ENCODE results near the gene HARBI1.

Gene HARBI1

GRCh38 chr11:46609386-46609785, 7.6 kb downstream of the HARBI1 start:
- no peaks in the 10 kb centered on the region for H3K36me3 ChIP-seq (ENCODE audit: control insufficient read depth, insufficient read depth, low read length, severe bottlenecking)
- H3K9me3 ChIP-seq (ENCODE audit: control insufficient read depth, low read length), result no peaks in the 10 kb centered on the region
- H3K9ac ChIP-seq (ENCODE audit: low read length), result no peak overlapping the region
- DNase-seq (ENCODE audit: low read depth), result no peak
- H3K27me3 ChIP-seq (replicated peaks; ENCODE audit: control insufficient read depth, insufficient read depth, low read length), result no peaks in the 10 kb centered on the region
- no peak overlapping the region for H3K4me3 ChIP-seq (ENCODE audit: low read length)
- H3K4me1 ChIP-seq (ENCODE audit: control insufficient read depth, insufficient read depth, low read length), result peaks cover 8% of the 10 kb centered on the region

GRCh38 chr11:46607516-46607915, 9.5 kb downstream of the HARBI1 start:
- H3K4me1 ChIP-seq (ENCODE audit: control insufficient read depth, insufficient read depth, low read length), result peaks cover 8% of the 10 kb centered on the region

DNA sequence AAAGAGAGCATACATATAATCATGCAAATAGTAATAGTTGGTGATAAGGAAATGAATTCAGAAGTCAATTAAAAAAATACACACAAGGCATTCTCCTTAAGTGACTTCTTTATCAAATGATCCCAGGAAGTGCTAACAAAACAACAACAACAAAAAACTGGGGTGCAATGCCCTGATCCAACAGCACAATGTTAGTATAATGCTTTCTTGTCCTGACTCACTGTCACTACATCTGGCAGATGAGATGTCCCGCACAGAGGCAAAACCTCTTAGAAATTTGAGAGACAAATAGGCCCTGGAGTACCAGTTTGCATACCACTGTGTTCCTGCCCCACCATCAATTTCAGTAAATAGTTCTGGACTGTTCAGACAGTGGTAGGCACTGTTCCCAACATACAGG, 12.2 kb downstream of the HARBI1 start:
- H3K36me3 ChIP-seq (ENCODE audit: control insufficient read depth, insufficient read depth, low read length, severe bottlenecking), result no peaks in the 10 kb centered on the region
- no peak overlapping the region for H3K9ac ChIP-seq (ENCODE audit: low read length)
- no peak for DNase-seq (ENCODE audit: low read depth)
- H3K4me1 ChIP-seq (ENCODE audit: control insufficient read depth, insufficient read depth, low read length), result peaks cover 27% of the 10 kb centered on the region
- no peaks in the 10 kb centered on the region for H3K27me3 ChIP-seq (replicated peaks; ENCODE audit: control insufficient read depth, insufficient read depth, low read length)
- H3K4me3 ChIP-seq (ENCODE audit: low read length), result no peak overlapping the region
- no peaks in the 10 kb centered on the region for H3K9me3 ChIP-seq (ENCODE audit: control insufficient read depth, low read length)

More at GRCh38 chr11:46607516-46607915, 9.5 kb downstream of the HARBI1 start:
- DNase-seq (ENCODE audit: low read depth), result no peak
- no peaks in the 10 kb centered on the region for H3K36me3 ChIP-seq (ENCODE audit: control insufficient read depth, insufficient read depth, low read length, severe bottlenecking)
- H3K9ac ChIP-seq (ENCODE audit: low read length), result peak overlapping the region; percentile 22
- H3K27me3 ChIP-seq (replicated peaks; ENCODE audit: control insufficient read depth, insufficient read depth, low read length), result no peaks in the 10 kb centered on the region
- H3K9me3 ChIP-seq (ENCODE audit: control insufficient read depth, low read length), result no peaks in the 10 kb centered on the region
- no peak overlapping the region for H3K4me3 ChIP-seq (ENCODE audit: low read length)

DNA sequence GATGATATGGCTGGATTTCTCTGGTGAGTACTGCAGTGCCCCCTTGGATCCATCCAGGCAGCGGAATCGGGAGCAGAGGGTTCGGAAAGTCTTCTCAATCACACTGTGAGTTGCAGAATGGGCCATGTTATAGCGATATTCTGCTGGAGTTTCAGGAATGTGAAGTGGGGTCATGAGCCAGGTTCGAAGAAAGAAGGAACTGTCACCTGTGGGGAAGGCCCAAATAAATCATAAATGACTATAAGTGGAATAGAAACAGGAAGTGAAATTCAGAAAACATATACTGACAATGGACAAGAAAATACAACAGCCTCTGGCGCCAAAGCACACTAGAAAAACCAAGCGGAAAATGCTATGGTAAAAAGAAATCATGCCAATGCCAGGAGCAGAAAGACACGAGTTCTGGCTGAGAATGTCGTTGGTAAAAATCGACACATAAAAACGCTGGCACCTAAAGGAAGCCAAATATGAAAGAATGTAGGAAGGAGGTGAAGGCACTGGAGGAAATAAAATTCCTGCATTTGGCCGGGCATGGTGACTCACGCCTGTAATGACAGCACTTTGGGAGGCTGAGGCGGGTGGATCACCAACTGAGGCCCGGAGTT, 13.2 kb downstream of the HARBI1 start:
- Histone ChIP-seq H3K9ac (ENCODE audit: low read length) (no peak overlapping the region), H3K4me1 (ENCODE audit: control insufficient read depth, insufficient read depth, low read length) (peaks cover 29% of the 10 kb centered on the region), H3K27me3 (replicated peaks; ENCODE audit: control insufficient read depth, insufficient read depth, low read length) (no peaks in the 10 kb centered on the region), H3K36me3 (ENCODE audit: control insufficient read depth, insufficient read depth, low read length, severe bottlenecking) (no peaks in the 10 kb centered on the region), H3K4me3 (ENCODE audit: low read length) (no peak overlapping the region), H3K9me3 (ENCODE audit: control insufficient read depth, low read length) (no peaks in the 10 kb centered on the region)
- no peak for DNase-seq (ENCODE audit: low read depth)

GRCh38 chr11:46601129-46601528, 15.9 kb downstream of the HARBI1 start:
- peak overlapping the region; percentile 64 for H3K9ac ChIP-seq (ENCODE audit: low read length)
- H3K4me3 ChIP-seq (ENCODE audit: low read length), result peak overlapping the region; percentile 53
- no peak for DNase-seq (ENCODE audit: low read depth)
- no peaks in the 10 kb centered on the region for H3K9me3 ChIP-seq (ENCODE audit: control insufficient read depth, low read length)
- H3K27me3 ChIP-seq (replicated peaks; ENCODE audit: control insufficient read depth, insufficient read depth, low read length), result no peaks in the 10 kb centered on the region
- H3K36me3 ChIP-seq (ENCODE audit: control insufficient read depth, insufficient read depth, low read length, severe bottlenecking), result no peaks in the 10 kb centered on the region
- peaks cover 24% of the 10 kb centered on the region for H3K4me1 ChIP-seq (ENCODE audit: control insufficient read depth, insufficient read depth, low read length)

GRCh38 chr11:46600194-46600960, 16.6 kb downstream of the HARBI1 start:
- Histone ChIP-seq H3K9ac (ENCODE audit: low read length) (peak overlapping the region; percentile 64), H3K27me3 (replicated peaks; ENCODE audit: control insufficient read depth, insufficient read depth, low read length) (no peaks in the 10 kb centered on the region), H3K9me3 (ENCODE audit: control insufficient read depth, low read length) (no peaks in the 10 kb centered on the region), H3K36me3 (ENCODE audit: control insufficient read depth, insufficient read depth, low read length, severe bottlenecking) (no peaks in the 10 kb centered on the region), H3K4me3 (ENCODE audit: low read length) (peak overlapping the region; percentile 53), H3K4me1 (ENCODE audit: control insufficient read depth, insufficient read depth, low read length) (peaks cover 24% of the 10 kb centered on the region)
- no peak for DNase-seq (ENCODE audit: low read depth)

DNA sequence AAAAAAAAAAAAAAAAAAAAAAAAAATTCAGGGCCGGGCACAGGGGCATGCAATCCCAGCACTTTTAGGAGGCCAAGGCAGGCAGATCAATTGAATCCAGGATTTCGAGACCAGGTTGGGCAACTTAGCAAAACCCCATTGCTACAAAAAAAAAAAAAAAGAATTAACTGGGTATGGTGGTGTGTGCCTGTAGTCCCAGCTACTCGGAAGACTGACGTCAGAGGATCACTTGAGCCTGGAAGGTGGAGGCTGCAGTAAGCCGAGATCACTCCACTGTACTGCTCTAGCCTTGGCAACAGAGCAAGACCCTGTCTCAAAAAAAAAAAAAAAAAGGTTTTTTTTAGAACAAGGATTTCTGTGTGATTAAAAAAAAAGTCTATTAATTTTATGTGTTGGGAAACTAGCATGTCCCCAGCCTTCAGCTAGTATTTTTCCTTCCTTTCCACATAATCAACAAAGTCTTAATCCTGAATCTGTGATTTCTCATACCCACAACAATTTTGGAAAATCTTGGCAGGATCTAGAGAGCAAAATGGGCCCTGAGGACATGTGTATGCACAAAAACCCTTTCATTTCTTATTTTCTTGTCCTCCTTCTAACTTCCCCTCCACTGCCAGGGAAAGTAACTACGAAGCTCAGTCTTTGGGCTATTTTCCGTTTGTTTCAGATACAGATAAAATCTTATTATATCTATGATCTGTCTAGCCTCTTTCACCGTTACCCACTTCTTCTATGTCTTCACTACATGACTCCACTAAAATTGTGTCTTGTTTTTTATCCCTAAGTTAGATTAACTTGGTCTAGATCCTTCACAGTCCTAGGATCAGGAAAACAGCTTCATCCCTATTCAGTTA, 17.5 kb downstream of the HARBI1 start:
- Histone ChIP-seq H3K27me3 (replicated peaks; ENCODE audit: control insufficient read depth, insufficient read depth, low read length) (no peaks in the 10 kb centered on the region), H3K4me1 (ENCODE audit: control insufficient read depth, insufficient read depth, low read length) (peaks cover 27% of the 10 kb centered on the region), H3K9me3 (ENCODE audit: control insufficient read depth, low read length) (no peaks in the 10 kb centered on the region), H3K36me3 (ENCODE audit: control insufficient read depth, insufficient read depth, low read length, severe bottlenecking) (no peaks in the 10 kb centered on the region), H3K9ac (ENCODE audit: low read length) (peak overlapping the region; percentile 64), H3K4me3 (ENCODE audit: low read length) (peak overlapping the region; percentile 53)
- no peak for DNase-seq (ENCODE audit: low read depth)

DNA sequence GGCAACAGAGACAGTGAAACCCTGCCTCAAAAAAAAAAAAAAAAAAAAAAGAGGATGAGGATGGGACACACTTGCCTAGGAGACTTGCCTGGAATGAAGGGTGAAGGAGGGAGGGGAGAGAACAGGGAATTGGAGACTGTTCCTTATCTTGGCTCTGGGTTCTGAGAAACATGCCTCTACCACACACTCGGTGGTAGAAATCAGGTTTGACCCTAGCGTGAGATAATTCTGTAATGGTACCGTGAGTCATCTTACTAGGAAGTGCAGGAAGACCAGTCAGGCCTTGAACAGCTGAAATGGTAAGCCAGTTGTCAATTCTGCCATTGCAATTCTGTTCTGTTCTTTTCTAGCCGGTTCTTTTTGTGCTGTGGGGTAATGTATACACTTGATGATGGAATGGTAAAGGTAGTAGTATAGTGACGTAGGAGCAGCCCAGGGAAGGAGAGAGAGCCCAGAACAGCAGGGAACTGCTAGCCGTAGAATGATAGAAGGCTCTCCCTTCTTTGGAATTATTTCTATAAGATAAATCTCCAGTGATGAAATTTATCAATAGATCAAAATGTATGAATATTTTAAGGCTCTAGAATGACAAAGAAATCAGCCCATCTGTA, 19.3 kb downstream of the HARBI1 start:
- DNase-seq (ENCODE audit: low read depth), result no peak
- Histone ChIP-seq H3K9me3 (ENCODE audit: control insufficient read depth, low read length) (no peaks in the 10 kb centered on the region), H3K36me3 (ENCODE audit: control insufficient read depth, insufficient read depth, low read length, severe bottlenecking) (no peaks in the 10 kb centered on the region), H3K4me3 (ENCODE audit: low read length) (no peak overlapping the region), H3K4me1 (ENCODE audit: control insufficient read depth, insufficient read depth, low read length) (peaks cover 36% of the 10 kb centered on the region), H3K9ac (ENCODE audit: low read length) (no peak overlapping the region), H3K27me3 (replicated peaks; ENCODE audit: control insufficient read depth, insufficient read depth, low read length) (no peaks in the 10 kb centered on the region)

DNA sequence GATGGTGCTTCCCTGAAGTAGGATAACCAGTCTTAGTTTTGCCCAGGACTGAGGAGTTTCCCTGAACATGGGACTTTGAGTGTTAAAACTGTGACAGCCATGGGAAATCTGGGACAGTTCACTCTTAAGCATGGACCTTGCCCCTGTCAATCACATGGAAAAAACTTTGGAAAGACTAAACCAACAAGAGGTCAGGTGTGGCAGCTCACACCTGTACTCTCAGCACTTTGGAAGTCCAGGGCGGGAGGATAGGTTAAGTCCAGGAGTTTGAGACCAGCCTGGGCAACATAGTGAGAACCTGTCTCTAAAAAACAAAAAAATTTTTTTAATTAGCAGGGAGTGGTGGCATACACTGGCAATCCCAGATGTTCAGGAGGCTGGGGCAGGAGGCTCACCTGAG, 19.9 kb downstream of the HARBI1 start:
- Histone ChIP-seq H3K9ac (ENCODE audit: low read length) (no peak overlapping the region), H3K4me1 (ENCODE audit: control insufficient read depth, insufficient read depth, low read length) (peaks cover 41% of the 10 kb centered on the region), H3K36me3 (ENCODE audit: control insufficient read depth, insufficient read depth, low read length, severe bottlenecking) (no peaks in the 10 kb centered on the region), H3K9me3 (ENCODE audit: control insufficient read depth, low read length) (no peaks in the 10 kb centered on the region), H3K27me3 (replicated peaks; ENCODE audit: control insufficient read depth, insufficient read depth, low read length) (no peaks in the 10 kb centered on the region), H3K4me3 (ENCODE audit: low read length) (no peak overlapping the region)
- DNase-seq (ENCODE audit: low read depth), result no peak

DNA sequence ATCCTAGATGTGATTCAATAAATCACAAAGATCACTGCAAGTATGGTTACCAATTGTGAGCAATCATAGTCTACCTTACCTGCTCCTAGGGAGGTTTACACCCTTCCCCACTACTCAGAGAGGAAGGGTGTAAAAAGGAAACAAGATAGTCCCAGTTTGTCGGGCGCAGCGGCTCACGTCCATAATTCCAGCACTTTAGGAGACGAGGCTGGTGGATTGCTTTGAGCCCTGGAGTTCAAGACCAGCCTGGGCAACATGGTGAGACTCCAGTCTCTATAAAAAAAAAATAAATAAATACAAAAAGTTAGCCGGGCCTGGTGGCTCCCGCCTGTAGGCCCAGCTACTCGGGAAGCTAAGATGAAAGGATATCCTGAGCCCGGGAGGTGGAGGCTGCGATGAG, 22.2 kb downstream of the HARBI1 start:
- DNase-seq (ENCODE audit: low read depth), result no peak
- peak overlapping the region; percentile 99 for H3K4me3 ChIP-seq (ENCODE audit: low read length)
- H3K9ac ChIP-seq (ENCODE audit: low read length), result peak overlapping the region; percentile 96
- H3K4me1 ChIP-seq (ENCODE audit: control insufficient read depth, insufficient read depth, low read length), result peaks cover 32% of the 10 kb centered on the region
- no peaks in the 10 kb centered on the region for H3K9me3 ChIP-seq (ENCODE audit: control insufficient read depth, low read length)
- H3K27me3 ChIP-seq (replicated peaks; ENCODE audit: control insufficient read depth, insufficient read depth, low read length), result no peaks in the 10 kb centered on the region
- H3K36me3 ChIP-seq (ENCODE audit: control insufficient read depth, insufficient read depth, low read length, severe bottlenecking), result no peaks in the 10 kb centered on the region

GRCh38 chr11:46594374-46594700, 22.7 kb downstream of the HARBI1 start:
- peaks cover 32% of the 10 kb centered on the region for H3K4me1 ChIP-seq (ENCODE audit: control insufficient read depth, insufficient read depth, low read length)
- peak overlapping the region; percentile 96 for H3K9ac ChIP-seq (ENCODE audit: low read length)
- DNase-seq (ENCODE audit: low read depth), result no peak
- H3K36me3 ChIP-seq (ENCODE audit: control insufficient read depth, insufficient read depth, low read length, severe bottlenecking), result no peaks in the 10 kb centered on the region
- peak overlapping the region; percentile 99 for H3K4me3 ChIP-seq (ENCODE audit: low read length)
- no peaks in the 10 kb centered on the region for H3K27me3 ChIP-seq (replicated peaks; ENCODE audit: control insufficient read depth, insufficient read depth, low read length)
- H3K9me3 ChIP-seq (ENCODE audit: control insufficient read depth, low read length), result no peaks in the 10 kb centered on the region
